OCI-LY7 (cell line): ENCODE data around the gene CCK. TPM values are rescaled to one million over a fixed set of nuclear protein-coding genes. Genes with fewer than 3 reads are reported as not detected.
"Not testable (repeated sequence)": the region's sequence is repeated elsewhere in the genome, so short reads cannot be mapped to it uniquely, and the experiment has no call there.

ENCODE experiments used
- BruUV-seq: library from RNA; stranded (reverse); fragments of 400-500 nt; replicated peaks from 2 replicates; lab custom pipeline; 2021; lab: Mats Ljungman, UMichigan
- CTCF ChIA-PET: fragments of 300-600 bp; sonication (Branson Sonifier 250); formaldehyde crosslinking; loops from one replicate; lab custom pipeline; 2022; ENCODE audit warnings: antibody characterized with exemption; ENCODE audit not compliant: unreplicated experiment; lab: Charles Lee
- POLR2A ChIA-PET: fragments of 300-600 bp; sonication (Branson Sonifier 250); formaldehyde crosslinking; loops from one replicate; lab custom pipeline; 2022; ENCODE audit warnings: antibody characterized with exemption; lab: Charles Lee
- DNase-seq: peaks from one replicate; pipeline ENCODE4 v3.0.0-alpha.2; 2015; ENCODE audit warnings: low spot score
- H2AFZ ChIP-seq: fragments of 200-600 bp; sonication (generic), shearing (Covaris generic); 2 replicates; pipeline ENCODE4 v1.6.1; 2014; ENCODE audit warnings: mild to moderate bottlenecking, antibody characterized with exemption, low read length, moderate library complexity
- H3K27ac ChIP-seq: fragments of 200-600 bp; sonication (generic); 2 replicates; pipeline ENCODE4 v1.5.1; 2014; ENCODE audit warnings: mixed run types, low read depth, mild to moderate bottlenecking, moderate library complexity, low read length, inconsistent platforms; ENCODE audit not compliant: poor library complexity, severe bottlenecking
- H3K36me3 ChIP-seq: fragments of 200-600 bp; sonication (generic); 2 replicates; pipeline ENCODE4 v1.6.1; 2014; ENCODE audit warnings: mild to moderate bottlenecking, antibody characterized with exemption, low read length, moderate library complexity, mixed read lengths; ENCODE audit not compliant: insufficient read depth
- H3K4me1 ChIP-seq: fragments of 200-600 bp; sonication (generic); 2 replicates; pipeline ENCODE4 v1.5.1; 2014; ENCODE audit warnings: mild to moderate bottlenecking, low read length; ENCODE audit not compliant: insufficient read depth, poor library complexity, severe bottlenecking
- H3K4me2 ChIP-seq: fragments of 200-600 bp; sonication (generic); 2 replicates; pipeline ENCODE4 v1.6.1; 2014; ENCODE audit warnings: mild to moderate bottlenecking, low read length
- H3K4me3 ChIP-seq: fragments of 200-600 bp; sonication (generic); 2 replicates; pipeline ENCODE4 v1.5.1; 2014; ENCODE audit warnings: mild to moderate bottlenecking, low read depth, low read length; ENCODE audit not compliant: poor library complexity, severe bottlenecking
- H3K79me2 ChIP-seq: fragments of 200-600 bp; sonication (generic); 2 replicates; pipeline ENCODE4 v1.6.1; 2016; ENCODE audit warnings: low read depth, mild to moderate bottlenecking, low read length, moderate library complexity, mixed read lengths; ENCODE audit not compliant: insufficient read depth
- H3K9me2 ChIP-seq: fragments of 200-600 bp; sonication (generic); 2 replicates; pipeline ENCODE4 v1.6.1; 2016; ENCODE audit warnings: mild to moderate bottlenecking, low read length, mixed read lengths; ENCODE audit not compliant: insufficient read depth
- H3K9me3 ChIP-seq: fragments of 200-600 bp; sonication (generic); 2 replicates; pipeline ENCODE4 v1.6.1; 2014; ENCODE audit warnings: mild to moderate bottlenecking, mixed run types, low read length, mixed read lengths
- H4K20me1 ChIP-seq: fragments of 200-600 bp; sonication (generic); 2 replicates; pipeline ENCODE4 v1.6.1; 2014; ENCODE audit warnings: mild to moderate bottlenecking, antibody characterized with exemption, low read length, moderate library complexity, mixed read lengths; ENCODE audit not compliant: insufficient read depth
- EZH2phosphoT487 ChIP-seq: fragments of 200-600 bp; sonication (generic); IDR thresholded peaks from 2 replicates; pipeline ENCODE4 v1.6.1; 2018; ENCODE audit warnings: low read depth, borderline replicate concordance, mild to moderate bottlenecking, mixed run types, antibody characterized with exemption, low read length, moderate library complexity, mixed read lengths
- intact Hi-C: fragments of 100-400 bp; cut with micrococcal nuclease; formaldehyde crosslinking; loops from one replicate; pipeline ENCODE4 v1.10.0; 2022; ENCODE audit not compliant: unreplicated experiment
- total RNA-seq, 2 experiments: library from RNA; depleted of rRNA in 1 of 2; stranded (reverse); fragments of >200 nt in 1 of 2; shearing (Covaris generic) in 1 of 2; gene quantifications; 2 replicates each; pipeline ENCODE4 v1.2.3, GENCODE V29; 2014 to 2022
- TF ChIP-seq, protein P1 (sequence below): fragments of 200-600 bp; sonication (generic); conservative IDR thresholded peaks from 2 replicates; pipeline ENCODE4 v1.5.1; 2014; ENCODE audit warnings: mild to moderate bottlenecking, antibody characterized with exemption, low read length, moderate library complexity, mixed read lengths

Gene CCK
- total RNA-seq, 2 experiments from 2014 or later = not detected

DNA sequence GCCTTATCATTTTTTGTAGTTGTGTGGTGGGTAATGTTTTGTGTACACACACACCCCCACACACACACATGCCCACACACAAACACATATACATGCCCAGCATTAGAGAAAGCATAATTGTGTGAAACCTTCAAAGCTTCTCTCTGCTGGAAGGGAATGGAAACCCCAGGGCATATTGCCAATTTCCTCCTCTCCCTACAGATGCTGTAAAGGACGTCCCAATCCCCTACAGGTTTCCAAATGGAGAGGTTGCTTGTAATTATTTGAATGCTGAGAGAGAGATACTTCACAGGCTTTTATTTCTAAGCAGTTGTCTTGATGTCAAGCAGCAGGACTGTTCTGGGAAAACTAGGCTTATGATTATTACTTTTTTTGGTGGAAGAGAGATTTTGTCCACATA, 23.0 kb upstream of the CCK start:
- Histone ChIP-seq H3K4me2 (no peak overlapping the region), H3K4me3 (no peak overlapping the region), H3K9me3 (no peaks in the 10 kb centered on the region), H3K36me3 (no peaks in the 10 kb centered on the region), H3K4me1 (peaks cover 8% of the 10 kb centered on the region), H3K79me2 (no peaks in the 10 kb centered on the region), H2AFZ (no peak overlapping the region), H3K27ac (no peak overlapping the region), H3K9me2 (no peaks in the 10 kb centered on the region), H4K20me1 (no peaks in the 10 kb centered on the region)
- BruUV-seq = no TSS peak
- DNase-seq = no peak
- ChIA-PET CTCF (no interaction called here), POLR2A (no interaction called here)
- intact Hi-C loops = no loop called here
- TF ChIP-seq EZH2phosphoT487 = no peak
- TF ChIP-seq, protein P1, sequence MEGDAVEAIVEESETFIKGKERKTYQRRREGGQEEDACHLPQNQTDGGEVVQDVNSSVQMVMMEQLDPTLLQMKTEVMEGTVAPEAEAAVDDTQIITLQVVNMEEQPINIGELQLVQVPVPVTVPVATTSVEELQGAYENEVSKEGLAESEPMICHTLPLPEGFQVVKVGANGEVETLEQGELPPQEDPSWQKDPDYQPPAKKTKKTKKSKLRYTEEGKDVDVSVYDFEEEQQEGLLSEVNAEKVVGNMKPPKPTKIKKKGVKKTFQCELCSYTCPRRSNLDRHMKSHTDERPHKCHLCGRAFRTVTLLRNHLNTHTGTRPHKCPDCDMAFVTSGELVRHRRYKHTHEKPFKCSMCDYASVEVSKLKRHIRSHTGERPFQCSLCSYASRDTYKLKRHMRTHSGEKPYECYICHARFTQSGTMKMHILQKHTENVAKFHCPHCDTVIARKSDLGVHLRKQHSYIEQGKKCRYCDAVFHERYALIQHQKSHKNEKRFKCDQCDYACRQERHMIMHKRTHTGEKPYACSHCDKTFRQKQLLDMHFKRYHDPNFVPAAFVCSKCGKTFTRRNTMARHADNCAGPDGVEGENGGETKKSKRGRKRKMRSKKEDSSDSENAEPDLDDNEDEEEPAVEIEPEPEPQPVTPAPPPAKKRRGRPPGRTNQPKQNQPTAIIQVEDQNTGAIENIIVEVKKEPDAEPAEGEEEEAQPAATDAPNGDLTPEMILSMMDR = no peak

GRCh38 chr3:42288385-42288784, 22.4 kb upstream of the CCK start:
- Histone ChIP-seq H3K4me1 (peaks cover 8% of the 10 kb centered on the region), H3K4me2 (no peak overlapping the region), H3K9me3 (no peaks in the 10 kb centered on the region), H3K4me3 (no peak overlapping the region), H3K27ac (no peak overlapping the region), H3K36me3 (no peaks in the 10 kb centered on the region), H3K79me2 (no peaks in the 10 kb centered on the region), H2AFZ (no peak overlapping the region), H4K20me1 (no peaks in the 10 kb centered on the region), H3K9me2 (no peaks in the 10 kb centered on the region)
- BruUV-seq = no TSS peak
- intact Hi-C loops = no loop called here
- CTCF ChIA-PET = no interaction called here
- TF ChIP-seq EZH2phosphoT487 = no peak
- TF ChIP-seq, protein P1 = no peak
- DNase-seq = no peak
- POLR2A ChIA-PET = no interaction called here

DNA sequence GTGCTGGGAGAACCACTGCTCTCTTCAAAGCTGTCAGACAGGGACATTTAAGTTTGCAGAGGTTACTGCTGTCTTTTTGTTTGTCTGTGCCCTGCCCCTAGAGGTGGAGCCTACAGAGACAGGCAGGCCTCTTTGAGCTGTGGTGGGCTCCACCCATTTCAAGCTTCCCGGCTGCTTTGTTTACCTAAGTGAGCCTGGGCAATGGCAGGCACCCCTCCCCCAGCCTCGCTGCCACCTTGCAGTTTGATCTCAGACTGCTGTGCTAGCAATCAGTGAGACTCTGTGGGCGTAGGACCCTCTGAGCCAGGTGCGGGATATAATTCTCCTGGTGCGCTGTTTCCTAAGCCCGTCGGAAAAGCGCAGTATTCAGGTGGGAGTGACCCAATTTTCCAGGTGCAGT, 21.4 kb upstream of the CCK start:
- intact Hi-C loops, H3K27ac ChIP-seq, H3K4me2 ChIP-seq, POLR2A ChIA-PET, BruUV-seq, H3K4me3 ChIP-seq, H3K79me2 ChIP-seq, H3K9me2 ChIP-seq, H4K20me1 ChIP-seq, H3K4me1 ChIP-seq, H2AFZ ChIP-seq, DNase-seq, H3K9me3 ChIP-seq, CTCF ChIA-PET, H3K36me3 ChIP-seq: not testable (repeated sequence)
